ENCODE data around the gene TBX18.

GRCh38 chr6:84791927-84792326 lies 27.5 kb upstream of the TBX18 start:
- TF ChIP-seq POLR2A (IDR thresholded peaks at IDR 0.05; ENCODE audit: extremely low read depth, insufficient read length) (no peak), CTCF (IDR thresholded peaks at IDR 0.05; ENCODE audit: low read depth, low read length) (no peak)

Measured in NB4 (cell line).